A549 treated with CORT108297 at 1 μM for 4 hours (cell line): ENCODE results near the gene RNF103. TPM values are rescaled to one million over a fixed set of nuclear protein-coding genes. Genes with fewer than 3 reads are reported as not detected.

Experiments
- total RNA-seq: library from RNA; stranded (reverse); fragments of 200-300 nt; extraction: Qiagen RNA extraction; gene quantifications from 5 replicates; pipeline ENCODE4 v1.2.3, GENCODE V29; 2022

RNF103 gene, protein sequence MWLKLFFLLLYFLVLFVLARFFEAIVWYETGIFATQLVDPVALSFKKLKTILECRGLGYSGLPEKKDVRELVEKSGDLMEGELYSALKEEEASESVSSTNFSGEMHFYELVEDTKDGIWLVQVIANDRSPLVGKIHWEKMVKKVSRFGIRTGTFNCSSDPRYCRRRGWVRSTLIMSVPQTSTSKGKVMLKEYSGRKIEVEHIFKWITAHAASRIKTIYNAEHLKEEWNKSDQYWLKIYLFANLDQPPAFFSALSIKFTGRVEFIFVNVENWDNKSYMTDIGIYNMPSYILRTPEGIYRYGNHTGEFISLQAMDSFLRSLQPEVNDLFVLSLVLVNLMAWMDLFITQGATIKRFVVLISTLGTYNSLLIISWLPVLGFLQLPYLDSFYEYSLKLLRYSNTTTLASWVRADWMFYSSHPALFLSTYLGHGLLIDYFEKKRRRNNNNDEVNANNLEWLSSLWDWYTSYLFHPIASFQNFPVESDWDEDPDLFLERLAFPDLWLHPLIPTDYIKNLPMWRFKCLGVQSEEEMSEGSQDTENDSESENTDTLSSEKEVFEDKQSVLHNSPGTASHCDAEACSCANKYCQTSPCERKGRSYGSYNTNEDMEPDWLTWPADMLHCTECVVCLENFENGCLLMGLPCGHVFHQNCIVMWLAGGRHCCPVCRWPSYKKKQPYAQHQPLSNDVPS
- 37.0 to 46.3 TPM (median 42.0 TPM) in 5 replicates for total RNA-seq

DNA sequence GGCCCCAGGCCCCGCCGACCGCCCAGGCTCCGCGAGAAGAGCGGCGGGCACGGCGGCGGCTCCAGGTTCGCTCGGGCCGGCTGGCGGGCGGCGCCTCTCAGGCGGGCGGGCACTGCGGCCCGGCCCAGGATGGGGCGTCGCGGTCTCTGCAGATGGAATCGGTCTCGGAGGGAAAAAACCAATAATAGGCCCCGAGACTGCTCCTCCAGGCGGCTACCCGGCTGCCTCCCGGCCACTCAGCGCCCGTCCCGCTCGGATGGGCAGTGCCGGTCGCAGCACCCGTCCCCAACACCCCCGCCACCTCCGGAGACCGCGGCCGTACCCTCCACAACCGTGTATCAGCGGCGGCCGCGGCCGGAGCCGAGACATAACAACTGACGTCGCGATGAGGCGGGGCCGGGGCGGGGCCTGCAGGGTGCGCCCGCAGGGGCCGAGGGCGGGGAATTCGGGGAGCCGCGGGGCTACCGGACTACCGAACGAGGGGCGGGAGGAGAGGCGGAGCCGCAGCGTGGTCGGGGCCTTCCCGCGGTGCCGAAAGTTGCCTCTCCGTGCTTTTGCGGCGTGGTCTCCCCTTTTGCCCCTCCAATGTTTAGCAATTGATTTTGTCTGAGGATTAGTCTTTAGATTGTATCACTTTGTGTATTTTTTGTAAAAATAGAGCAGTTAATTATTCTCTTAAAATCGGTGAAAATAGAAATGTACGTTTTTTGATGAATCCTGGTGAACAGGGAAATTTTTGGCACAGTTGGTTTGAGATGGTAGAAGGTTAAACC lies at the start of gene RNF103:
RNF103 (minus strand) TSS at position 372 of the 773 bp plus-strand sequence. CDS start 979 bp downstream, outside the sequence.

DNA sequence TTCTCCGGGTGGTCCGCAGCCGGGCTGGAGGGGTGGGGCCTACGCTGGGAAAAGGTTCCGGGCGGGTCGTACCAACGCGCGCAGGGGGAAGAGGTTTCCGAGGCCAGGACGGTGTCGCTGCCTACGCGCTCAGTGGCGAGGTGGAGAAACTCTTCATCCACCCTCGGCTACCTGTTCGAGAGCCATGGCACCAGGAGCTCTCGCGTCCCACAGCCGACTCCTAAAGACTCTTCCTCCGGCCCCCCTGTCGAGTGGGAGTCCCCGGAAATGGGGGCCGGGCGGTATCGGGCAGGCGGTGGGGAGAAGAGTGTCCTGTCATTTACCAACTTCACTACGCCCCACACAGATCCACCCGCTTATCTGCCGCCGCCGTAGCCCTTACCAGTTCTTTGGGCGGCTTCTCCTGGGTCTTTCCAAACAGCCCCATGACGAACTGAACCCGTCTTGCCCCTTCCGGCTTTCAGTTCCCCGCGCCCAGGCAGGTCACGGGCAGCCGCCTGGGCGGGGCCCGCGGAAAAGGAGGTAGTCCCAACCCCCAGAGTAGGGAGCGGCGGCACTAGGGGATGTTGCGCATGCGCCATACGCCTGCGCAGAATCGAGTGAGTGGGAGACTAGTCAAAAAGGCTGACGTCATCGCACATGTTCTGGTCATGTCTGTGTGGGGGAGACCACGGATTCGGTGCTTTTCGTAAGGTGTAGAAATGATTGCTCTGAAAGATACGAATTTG lies 60.6 kb downstream of the RNF103 start, which contains the start of gene CHMP3:
CHMP3 (minus strand) TSS at position 522 of the 728 bp plus-strand sequence; CDS start at position 427, 95 bp downstream.

Other genes starting within 250 kb of the RNF103 start
- 20.0 to 39.4 TPM (median 24.5 TPM) in 5 replicates for gene KDM3A, start 182.5 kb downstream of the RNF103 start, total RNA-seq
- gene CHMP3, start 60.4 kb downstream of the RNF103 start, total RNA-seq, result 120 to 152 TPM (median 125 TPM) in 5 replicates
- gene RMND5A, start 96.4 kb upstream of the RNF103 start, total RNA-seq, result 20.3 to 25.3 TPM (median 23.0 TPM) in 5 replicates
- gene CD8A, start 167.0 kb upstream of the RNF103 start, total RNA-seq, result 0.28 to 0.42 TPM (median 0.32 TPM) in 5 replicates
- gene CD8B, start 238.0 kb upstream of the RNF103 start, total RNA-seq, result not detected in 5 replicates